GM19395 (cell line): ENCODE results near the gene CD300H.

Experiments
- ATAC-seq: cut with Tn5 transposase; IDR thresholded peaks from one replicate; pipeline ENCODE4 v1.9.1; 2021; ENCODE audit warnings: mild to moderate bottlenecking, moderate library complexity; ENCODE audit not compliant: unreplicated experiment

The CD300H gene

DNA sequence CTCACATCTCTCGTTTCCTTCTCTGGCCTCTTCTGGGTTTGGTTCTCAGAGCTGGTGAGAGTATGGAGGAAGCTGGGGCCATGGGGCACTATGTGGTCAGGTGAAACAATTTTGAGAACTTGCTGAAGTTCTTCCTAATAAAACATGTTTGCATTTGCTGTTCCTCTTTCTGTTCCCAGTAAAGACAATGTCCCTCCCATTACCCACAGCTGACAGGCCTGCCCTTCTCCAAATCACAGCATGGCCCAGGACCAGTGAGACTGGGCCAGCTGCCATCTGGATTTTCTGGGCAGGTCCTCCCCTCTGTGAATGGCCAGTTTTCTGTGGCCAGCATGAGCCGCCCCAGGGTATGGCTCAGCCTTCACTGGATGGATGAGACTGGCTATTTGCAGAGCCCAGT lies at the start of gene CD300H:
TSS of gene CD300H (minus strand) at position 113 of the 400 bp plus-strand sequence.
- ATAC-seq: no peak

DNA sequence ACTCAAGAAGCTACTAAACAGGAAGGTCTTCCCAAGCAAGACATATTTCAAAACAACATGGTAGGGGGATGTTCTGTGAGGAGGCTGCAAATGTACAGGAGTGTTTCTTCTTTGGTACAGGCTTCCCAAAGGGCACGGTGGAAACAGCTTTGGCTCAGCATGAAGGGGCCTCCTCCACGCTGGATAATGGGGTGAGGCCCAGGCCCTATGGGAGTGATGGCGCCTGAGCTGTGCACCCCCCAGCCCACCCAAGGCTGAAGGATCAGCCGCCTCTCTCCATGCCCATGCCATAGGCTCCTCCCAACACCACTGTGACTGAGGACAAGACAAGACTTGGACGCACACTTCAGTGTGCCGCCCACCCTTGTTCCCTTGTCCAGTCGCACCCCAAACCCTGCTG lies 49.4 kb upstream of the CD300H start:
- ATAC-seq: no peak

DNA sequence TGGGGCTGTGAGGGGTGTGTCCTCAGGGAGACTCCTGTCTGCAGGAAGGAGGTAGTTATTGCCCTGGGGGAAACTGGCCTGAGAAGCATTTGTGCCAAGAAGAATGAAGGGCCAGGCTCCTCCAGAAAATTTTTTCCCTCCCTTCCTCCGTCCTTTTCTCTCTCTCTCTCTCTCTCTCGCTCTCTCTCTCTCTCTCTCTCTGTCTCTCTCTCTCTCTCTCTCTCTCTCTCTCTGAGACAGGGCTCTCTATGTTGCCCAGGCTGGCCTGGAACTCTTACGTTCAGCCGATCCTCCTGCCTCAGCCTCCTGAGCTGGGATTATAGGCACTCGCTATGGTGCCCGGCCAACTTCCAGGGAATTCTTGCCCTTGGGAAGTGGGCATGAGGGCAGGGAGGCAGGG lies 44.7 kb upstream of the CD300H start:
- no peak for ATAC-seq

DNA sequence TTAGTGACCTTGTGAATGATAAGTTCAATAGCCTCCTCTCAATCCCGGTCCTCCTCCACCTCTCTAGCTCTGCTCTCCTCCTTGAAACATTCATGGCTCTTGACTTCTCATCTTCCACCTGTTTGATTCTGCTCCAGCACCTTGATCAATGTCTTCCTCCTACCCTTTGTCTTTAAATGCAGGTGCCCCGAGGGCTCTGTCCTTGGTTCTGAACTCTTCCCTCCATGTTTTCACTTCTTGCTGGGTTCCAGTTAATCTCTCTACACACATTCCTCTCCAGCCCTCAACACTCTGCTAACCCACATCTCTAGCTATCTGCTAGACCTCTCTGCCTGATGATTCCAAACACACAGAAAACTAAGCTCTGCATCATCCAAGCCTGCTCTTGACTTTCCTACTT lies 42.8 kb upstream of the CD300H start:
- ATAC-seq: no peak

DNA sequence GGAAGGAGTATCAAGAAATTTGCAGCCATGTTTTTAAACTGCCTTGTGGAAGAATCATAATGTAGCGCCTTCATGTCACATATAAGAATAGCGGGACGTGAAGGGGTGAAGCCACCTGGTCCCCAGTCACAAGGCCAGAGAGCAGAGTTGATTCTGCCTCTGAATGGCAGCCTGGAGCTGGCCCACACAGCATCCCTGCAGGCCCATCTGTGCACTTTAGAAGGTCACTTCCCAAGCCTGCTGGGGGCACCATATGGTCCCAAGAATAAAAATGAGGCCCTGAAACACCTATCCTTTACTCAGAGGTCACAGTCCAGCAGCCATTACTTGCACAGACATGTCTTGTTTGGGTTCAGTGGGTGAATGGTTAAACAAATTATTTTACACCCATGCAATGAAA lies 41.2 kb upstream of the CD300H start:
- no peak for ATAC-seq

DNA sequence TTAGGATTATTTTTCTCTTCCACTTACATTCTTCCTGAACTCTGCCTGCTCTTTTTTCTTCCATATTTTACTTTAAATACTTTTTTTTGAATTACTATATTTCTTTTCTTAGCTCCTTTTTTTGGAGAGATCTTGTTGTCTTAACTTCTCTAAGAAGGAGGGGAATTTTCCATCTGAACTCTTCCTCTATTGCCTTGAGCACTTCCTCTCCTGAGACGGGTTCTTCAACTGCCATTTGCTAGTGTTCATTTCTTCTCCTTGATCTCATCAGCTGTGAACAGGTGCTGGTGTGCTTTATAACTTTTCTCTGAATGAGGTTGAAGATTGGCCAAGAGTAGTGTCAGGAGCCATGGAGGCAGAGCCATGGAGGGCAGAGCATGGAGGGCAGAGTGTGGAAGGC lies 39.9 kb upstream of the CD300H start:
- no peak for ATAC-seq

DNA sequence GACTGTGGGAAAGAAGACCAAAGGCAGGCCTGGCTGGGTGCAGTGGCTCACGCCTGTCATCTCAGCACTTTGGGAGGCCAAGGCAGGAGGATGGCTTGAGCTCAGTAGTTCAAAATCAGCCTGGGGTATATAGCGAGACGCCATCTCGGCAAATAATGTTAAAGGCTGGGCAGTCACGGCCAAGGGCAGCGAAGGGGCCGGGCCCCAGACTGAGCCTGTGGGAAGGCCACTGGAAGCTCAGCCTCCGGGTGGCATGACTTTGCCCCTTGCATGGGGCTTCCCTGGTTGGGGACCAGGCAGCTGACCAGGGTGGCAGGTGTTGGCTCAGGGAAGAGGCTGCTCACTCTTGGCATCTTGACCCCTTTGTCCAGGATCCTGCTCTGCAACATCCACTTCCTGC lies 38.7 kb upstream of the CD300H start:
- ATAC-seq: no peak

DNA sequence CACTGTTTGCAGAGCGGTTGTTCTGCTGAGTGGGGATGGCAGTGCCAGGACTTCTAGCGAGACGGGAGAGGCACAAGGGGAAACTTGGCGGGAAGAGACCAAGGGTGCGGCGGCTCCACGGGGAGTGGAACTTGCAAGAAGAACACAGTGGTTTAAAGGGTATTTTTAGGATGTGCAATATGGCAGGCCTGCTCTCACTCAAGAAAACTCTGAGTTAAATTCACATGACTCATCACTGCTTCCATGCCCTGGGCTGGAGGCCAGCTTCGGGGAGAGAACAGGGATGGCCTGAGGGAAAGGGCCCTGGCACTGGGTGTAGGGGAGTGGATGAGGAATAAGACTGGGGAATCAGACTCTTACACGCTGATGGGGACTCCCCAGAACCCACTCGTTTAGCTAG lies 38.1 kb upstream of the CD300H start:
- no peak for ATAC-seq

DNA sequence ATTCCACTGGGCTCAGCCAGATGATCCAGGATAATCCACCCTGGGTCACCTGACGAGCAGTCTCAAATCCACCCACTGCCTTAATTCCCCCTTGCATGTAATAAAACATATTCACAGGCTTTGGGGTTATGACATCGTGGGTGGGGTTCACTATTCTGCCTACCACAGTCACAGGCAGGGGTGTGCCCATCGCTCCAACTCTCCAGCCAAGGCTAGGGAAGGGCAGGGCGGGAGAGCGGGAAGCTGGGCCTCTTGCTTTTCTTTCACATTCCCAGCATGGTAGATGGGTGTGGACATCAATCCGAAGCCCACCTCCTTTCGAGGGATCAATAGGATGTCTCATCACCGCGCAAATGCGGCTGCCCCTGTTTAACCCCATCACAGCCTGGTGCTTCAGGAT lies 37.5 kb upstream of the CD300H start:
- ATAC-seq: no peak

DNA sequence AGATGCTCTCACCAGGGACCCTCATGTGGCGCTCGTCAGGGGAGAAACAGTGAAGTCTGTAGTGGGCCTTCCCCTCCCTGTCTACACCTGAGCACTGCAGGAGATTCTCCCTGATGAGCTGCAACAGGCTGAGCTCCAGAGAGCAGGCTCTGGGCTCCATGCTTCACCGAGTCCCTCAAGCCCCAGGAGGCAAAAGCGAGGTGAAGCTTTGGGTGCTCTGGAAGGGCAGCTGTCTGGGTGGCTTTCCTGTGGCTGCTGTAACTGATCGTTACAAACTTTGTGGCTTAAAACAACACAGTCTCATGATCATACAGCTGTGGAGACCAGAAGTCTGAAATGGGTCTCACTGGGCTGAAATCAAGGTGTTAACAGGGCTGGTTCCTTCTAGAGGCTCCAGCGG lies 36.9 kb upstream of the CD300H start:
- ATAC-seq: no peak

DNA sequence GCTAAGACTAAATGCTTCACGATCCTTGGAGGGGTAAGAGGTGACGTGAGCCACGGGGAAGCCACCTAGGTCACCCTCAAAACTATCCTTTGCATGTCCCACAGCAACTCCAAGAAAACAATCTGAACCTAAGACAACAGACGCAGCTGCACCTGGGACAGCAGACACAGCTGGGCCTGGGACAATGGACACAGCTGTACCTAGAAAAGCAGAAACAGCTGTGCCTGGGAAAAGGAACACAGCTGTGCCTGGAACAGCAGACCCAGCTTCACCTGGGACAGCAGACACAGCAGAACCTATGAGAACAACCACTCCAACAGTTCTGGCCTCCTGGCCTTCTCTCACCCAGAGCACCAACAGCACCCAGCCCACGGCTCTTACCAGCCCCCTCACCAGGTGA lies 36.4 kb upstream of the CD300H start:
- ATAC-seq: no peak

DNA sequence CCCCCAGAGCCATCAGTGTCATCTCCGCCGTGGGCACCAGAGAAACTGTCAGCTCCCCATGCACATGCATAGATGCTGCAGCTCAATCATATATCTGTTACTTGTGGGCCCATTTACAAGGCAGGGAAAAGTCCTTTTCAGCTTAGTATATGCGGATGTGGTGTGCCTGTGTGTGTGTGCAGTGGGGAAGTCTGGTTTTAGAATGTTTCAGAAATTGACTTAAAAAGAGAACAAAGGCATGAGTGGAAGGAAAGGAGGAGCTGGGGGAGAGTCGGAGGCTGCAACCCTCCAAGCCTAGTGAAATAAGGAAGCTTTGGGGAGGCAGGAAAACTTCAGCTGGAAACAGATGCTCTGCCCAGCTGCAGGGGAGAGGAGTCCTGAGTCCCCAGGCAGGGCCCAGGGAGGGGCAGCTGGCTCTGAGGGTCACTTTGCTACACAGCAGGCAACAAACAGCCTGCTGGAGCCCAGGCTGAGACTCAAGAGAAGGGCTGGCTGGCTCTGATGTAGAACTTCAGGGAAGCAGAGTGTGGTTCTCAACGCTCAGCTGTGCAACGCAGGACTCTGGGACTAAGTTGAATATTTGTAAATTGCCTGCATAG lies 35.8 kb upstream of the CD300H start:
- no peak for ATAC-seq

DNA sequence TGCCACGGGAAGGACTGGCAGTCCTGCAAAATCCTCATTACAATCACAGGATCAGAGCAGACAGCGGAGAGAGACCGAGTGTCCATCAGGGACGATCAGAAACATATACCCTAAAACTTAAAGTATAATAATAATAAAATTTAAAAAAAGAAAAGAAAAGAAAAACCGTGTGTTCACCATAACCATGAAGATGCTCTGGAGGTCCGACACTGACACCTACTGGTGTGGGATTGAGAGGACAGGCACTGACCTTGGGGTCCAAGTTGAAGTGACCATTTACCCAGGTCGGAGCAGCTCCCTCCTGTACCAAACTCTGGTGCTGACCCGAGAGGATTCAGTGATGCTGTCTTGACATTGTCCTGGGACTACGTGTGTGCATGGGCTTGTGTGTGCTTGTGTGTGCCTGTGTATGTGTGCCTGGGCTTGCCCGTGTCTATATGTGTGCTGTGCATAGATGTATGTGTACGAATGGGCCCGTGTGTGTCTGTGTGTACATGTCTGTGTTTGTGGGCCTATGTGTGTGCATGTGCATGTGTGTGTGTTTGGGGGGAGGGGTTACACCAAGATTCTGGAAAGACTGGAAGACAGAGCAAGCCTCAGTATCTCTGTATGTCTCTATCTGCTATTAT lies 34.7 kb upstream of the CD300H start:
- no peak for ATAC-seq

DNA sequence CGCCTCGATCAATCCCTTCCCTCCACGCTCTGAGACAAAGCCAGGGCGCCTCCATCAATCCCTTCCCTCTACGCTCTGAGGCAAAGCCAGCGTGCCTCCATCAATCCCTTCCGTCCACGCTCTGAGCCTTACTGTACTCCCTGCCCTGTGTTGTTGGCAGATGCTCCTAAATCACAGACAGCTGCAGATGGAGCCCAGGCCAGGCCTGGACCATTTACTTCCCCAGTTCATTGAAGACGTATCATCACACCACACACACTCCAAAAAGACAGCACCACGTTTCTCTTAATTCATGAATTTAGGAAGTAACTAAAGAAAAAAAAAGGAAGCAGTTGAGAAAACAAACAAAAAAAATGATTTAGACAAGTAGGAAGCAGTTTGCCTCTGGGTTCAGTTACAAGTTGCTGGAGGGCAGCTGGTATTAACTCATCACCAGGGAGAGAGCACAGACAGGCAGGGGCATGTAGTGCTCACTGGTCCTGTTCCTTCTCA lies 32.2 kb upstream of the CD300H start:
- no peak for ATAC-seq

DNA sequence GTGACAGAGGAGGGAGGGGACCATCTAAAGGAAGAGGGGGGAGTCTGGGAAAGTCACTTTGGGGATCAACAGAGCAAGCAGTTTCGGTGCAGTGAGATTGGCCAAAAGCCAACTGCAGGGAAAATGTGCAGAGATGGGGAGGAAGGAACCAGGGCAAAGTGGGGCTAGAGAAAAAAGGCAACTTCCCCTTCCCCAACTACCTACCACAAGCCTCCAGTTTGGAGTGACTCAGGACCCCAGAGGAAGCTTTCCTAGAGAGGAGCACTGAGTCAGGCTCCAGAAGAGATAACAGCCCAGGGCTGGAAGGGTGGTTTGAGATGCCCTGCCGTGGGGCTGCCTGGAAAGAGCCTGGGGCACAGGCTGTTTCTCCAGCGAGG lies 31.7 kb upstream of the CD300H start:
- ATAC-seq: no peak

DNA sequence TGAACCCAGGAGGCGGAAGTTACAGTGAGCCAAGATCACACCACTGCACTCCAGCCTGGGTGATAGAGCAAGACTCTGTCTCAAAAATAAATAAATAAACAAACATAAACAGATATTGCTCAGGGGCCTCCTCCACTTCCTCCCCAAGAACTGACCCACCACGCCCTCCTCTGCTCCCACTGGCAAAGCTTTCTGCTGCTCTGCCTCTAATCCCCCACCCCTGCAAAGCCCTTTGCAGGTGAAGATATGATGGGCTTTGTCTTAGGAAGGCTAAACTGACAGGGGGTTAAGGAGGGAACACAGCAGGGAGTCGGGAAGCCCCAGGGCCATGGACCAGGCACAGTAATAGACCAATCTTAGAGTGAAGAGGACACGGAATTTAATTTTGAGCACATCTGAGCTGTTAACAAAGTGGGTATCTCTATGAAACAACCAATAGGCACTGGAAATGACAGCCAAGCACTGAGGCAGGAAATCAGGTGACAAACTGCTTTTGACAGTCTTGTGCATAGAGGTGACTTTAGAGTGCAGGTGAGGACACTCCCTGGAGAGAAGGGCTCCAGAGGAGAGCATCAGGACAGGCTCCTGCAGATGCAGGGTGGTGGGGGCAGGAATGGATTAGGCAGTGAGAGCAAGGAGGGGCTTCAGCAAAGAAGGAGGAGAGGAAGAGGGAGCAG lies 31.2 kb upstream of the CD300H start:
- ATAC-seq: no peak

DNA sequence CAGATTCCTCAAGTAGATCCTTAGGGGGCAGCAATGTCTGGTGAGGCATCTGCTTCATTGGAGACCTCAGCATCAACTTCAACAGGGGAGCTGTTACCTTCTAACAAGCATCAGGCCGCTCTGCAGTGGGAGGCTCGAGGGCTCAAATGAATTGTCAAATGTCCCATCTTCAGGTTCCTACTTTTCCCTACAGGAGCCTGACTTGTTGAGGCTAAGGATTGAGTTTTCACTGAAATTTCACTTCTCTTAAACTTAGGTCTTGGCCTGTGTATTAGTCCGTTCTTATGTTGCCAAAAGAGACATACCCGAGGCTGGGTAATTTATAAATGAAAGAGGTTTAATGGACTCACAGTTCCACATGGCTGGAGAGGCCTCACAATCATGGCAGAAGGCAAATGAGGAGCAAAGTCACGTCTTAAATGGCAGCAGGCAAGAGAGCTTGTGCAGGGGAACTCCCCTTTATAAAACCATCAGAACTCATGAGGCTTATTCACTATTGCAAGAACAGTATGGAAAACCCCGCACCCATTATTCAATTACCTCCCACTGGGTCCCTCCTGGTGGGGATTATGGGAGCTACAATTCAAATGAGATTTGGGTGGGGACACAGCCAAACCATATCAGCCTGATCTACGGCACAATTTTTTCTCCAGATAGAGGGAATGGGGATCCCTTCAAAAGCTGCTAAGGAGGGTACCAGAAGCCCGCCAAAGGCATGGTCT lies 29.9 kb upstream of the CD300H start:
- no peak for ATAC-seq

DNA sequence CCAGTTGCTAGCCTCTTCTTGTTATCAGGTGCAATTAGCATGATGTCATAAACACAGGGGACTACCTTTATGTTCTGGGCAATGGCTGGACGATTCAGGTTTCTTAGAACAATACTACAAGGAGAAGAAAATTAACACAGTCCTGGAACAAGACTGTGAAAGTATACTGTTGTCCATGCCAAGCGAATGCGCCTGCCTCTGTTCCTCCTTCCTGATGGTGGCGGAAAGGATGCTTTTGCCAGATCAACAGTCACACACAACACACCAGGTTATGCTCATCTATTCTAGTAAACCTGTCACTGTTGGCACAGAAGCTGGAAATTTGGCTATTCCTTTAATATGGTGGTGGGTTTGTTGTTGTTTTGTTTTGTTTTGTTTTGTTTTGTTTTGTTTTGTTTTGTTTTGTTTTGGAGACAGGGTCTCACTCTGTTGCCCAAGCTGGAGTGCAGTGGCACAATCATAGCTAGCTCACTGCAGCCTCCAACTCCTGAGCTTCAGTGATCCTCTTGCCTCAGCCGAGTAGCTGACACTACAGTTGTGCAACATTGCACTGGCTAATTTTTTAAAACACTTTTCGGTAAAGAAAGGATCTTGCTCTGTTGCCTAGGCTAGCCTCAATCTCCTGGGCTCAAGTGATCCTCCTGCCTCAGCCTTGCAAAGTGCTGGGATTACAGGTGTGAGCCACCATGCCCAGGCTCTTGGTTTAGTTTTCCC lies 27.9 kb upstream of the CD300H start:
- ATAC-seq: no peak

DNA sequence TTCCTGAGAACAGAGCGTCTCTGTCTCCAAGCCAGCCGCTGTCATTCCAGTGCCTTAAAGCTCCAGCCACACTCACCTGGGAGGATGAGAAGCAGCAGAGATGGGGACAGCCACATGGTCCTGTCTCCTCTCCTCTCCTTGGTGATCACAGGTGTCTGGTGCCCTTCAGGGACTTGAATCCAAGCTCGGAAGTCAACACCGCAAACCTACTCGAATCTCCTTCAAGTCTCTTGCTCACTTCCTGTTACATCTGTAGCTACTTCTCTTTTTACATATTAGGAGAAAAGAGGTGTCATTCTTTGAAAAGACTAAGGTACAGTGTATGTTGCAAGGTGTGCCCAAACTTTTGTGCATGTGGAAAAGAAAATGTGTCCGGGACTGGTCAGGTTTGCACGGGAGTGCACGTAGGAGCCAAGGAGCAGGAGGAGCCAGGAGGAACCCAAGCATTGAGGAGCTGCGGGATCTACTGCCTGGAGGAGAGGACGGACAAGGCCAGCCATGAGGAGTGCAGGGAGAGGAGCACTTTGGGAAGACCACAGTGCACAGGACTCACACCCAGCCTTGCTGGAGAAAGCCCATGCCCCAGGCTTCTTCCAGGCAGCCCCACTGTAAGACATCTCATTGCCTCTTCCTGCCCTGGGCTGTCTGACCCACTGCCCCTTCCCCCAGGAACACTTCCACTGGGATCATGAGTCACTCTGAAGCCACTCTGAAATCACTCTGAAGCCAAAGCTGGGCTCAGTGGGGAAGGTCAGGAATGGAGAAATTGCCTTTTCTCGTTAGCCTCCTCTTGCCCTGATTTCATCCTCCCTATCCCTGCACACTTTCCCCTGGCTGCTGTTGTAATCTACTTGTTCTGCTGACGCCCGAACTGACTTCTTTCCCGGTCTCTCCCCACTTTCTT lies 25.0 kb upstream of the CD300H start, which contains the start of gene CD300LD:
TSS of gene CD300LD (minus strand) at position 197 of the 904 bp plus-strand sequence. CDS start at position 116, 81 bp downstream.
- no peak for ATAC-seq

DNA sequence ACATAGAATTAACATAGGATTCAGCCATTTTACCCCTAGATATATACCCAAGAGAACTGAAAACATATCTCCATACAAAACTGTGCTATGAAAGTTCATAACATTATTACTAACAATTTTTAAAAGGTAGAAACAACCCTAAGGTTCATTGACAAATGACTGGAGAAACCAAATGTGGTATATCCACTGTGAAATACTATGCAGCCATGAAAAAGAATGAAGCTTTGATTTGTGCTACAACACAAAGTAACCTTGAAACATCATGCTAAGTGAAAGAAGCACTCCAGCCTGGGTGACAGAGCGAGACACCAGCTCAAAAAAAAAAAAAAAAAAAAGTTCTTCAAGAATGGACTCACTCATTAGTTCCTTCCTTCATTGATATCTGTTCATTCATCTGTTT lies 24.2 kb upstream of the CD300H start:
- ATAC-seq: no peak
